ENCODE measurements around the gene RMDN2.

DNA sequence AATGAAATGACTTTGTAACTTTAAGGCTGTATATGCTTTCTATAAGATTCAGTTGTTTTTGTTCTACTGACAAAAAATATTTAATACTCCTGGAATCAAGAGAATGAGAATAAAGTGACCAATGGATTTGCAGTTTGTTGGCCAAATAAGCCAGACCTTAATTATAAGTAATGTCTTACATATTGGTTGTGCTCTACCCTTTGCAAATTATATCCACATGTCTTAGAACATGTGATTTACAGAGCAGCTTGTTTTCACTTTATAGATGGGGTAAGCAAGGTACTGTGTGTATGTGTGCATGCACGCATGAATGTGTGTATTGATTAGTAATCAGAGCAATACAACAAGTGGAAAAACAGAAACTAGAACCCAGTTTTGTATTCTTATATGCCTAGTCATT lies 59.1 kb downstream of the RMDN2 start:
- TF ChIP-seq EZH2phosphoT487 (IDR thresholded peaks at IDR 0.05; ENCODE audit: low read length) (no peak), CTCF (IDR thresholded peaks at IDR 0.05; ENCODE audit: low read length) (no peak)
